Osteocyte (in vitro differentiated cells): ENCODE measurements around the gene AIG1. TPM values are rescaled to one million over a fixed set of nuclear protein-coding genes. Genes with fewer than 3 reads are reported as not detected.

Experiments
- DNase-seq: peaks from one replicate; pipeline ENCODE4 v3.0.0; 2021; ENCODE audit warnings: mixed read lengths; ENCODE audit not compliant: unreplicated experiment; ENCODE audit errors: extremely low spot score
- H3K27ac Mint-ChIP-seq: one replicate; pipeline ENCODE4 v1.8.0; 2021; ENCODE audit warnings: mild to moderate bottlenecking, mixed read lengths; ENCODE audit not compliant: unreplicated experiment
- H3K27me3 Mint-ChIP-seq: one replicate; pipeline ENCODE4 v1.8.0; 2021; ENCODE audit warnings: mixed read lengths; ENCODE audit not compliant: unreplicated experiment
- H3K36me3 Mint-ChIP-seq: one replicate; pipeline ENCODE4 v1.8.0; 2021; ENCODE audit warnings: mixed read lengths; ENCODE audit not compliant: unreplicated experiment
- H3K4me1 Mint-ChIP-seq: one replicate; pipeline ENCODE4 v1.8.0; 2021; ENCODE audit warnings: mixed read lengths; ENCODE audit not compliant: unreplicated experiment
- H3K4me3 Mint-ChIP-seq: one replicate; pipeline ENCODE4 v1.8.0; 2021; ENCODE audit warnings: mild to moderate bottlenecking, moderate library complexity, mixed read lengths; ENCODE audit not compliant: unreplicated experiment
- H3K9me3 Mint-ChIP-seq: one replicate; pipeline ENCODE4 v1.8.0; 2021; ENCODE audit warnings: mixed read lengths; ENCODE audit not compliant: unreplicated experiment
- CTCF ChIP-seq: fragments of 200-600 bp; sonication (generic); IDR thresholded peaks from 2 replicates; pipeline ENCODE4 v1.5.0; 2021; ENCODE audit warnings: antibody characterized with exemption, mild to moderate bottlenecking, moderate library complexity
- total RNA-seq: library from RNA; stranded (reverse); gene quantifications from 2 replicates; pipeline ENCODE4 v1.2.1, GENCODE V29; 2021

AIG1 gene
- total RNA-seq, 1 donor from 2014 or later, result 40.5 TPM

- no peaks in the 10 kb centered on the region for H3K27me3 Mint-ChIP-seq
- H3K4me1 Mint-ChIP-seq, result peaks cover 6% of the 10 kb centered on the region
- no peak overlapping the region for H3K4me3 Mint-ChIP-seq
- H3K9me3 Mint-ChIP-seq, result no peaks in the 10 kb centered on the region
- no peak for TF ChIP-seq CTCF
- no peak overlapping the region for H3K27ac Mint-ChIP-seq
- H3K36me3 Mint-ChIP-seq, result peaks cover 12% of the 10 kb centered on the region
- no peak for DNase-seq
Observed at GRCh38 chr6:143146186-143146851, 85.6 kb downstream of the AIG1 start.

- no peak for DNase-seq
- TF ChIP-seq CTCF, result no peak
- H3K4me3 Mint-ChIP-seq, result no peak overlapping the region
- H3K27me3 Mint-ChIP-seq, result no peaks in the 10 kb centered on the region
- no peak overlapping the region for H3K27ac Mint-ChIP-seq
- peaks cover 12% of the 10 kb centered on the region for H3K36me3 Mint-ChIP-seq
- no peaks in the 10 kb centered on the region for H3K9me3 Mint-ChIP-seq
- peaks cover 6% of the 10 kb centered on the region for H3K4me1 Mint-ChIP-seq
Observed at GRCh38 chr6:143149771-143150170, 89.1 kb downstream of the AIG1 start.

- H3K4me3 Mint-ChIP-seq, result no peak overlapping the region
- peaks cover 10% of the 10 kb centered on the region for H3K36me3 Mint-ChIP-seq
- H3K4me1 Mint-ChIP-seq, result peaks cover 6% of the 10 kb centered on the region
- H3K27ac Mint-ChIP-seq, result no peak overlapping the region
- no peak for TF ChIP-seq CTCF
- no peak for DNase-seq
- no peaks in the 10 kb centered on the region for H3K27me3 Mint-ChIP-seq
- no peaks in the 10 kb centered on the region for H3K9me3 Mint-ChIP-seq
Observed at GRCh38 chr6:143150281-143150680, 89.6 kb downstream of the AIG1 start.

- Mint-ChIP-seq H3K4me1 (peaks cover 8% of the 10 kb centered on the region), H3K4me3 (no peak overlapping the region), H3K36me3 (peaks cover 9% of the 10 kb centered on the region), H3K27ac (no peak overlapping the region), H3K27me3 (no peaks in the 10 kb centered on the region), H3K9me3 (peaks cover 3% of the 10 kb centered on the region)
- DNase-seq, result no peak
- TF ChIP-seq CTCF, result no peak
Observed at GRCh38 chr6:143151381-143151780, 90.7 kb downstream of the AIG1 start.

GRCh38 chr6:143155681-143156080 is 95.0 kb downstream of the AIG1 start:
- Mint-ChIP-seq H3K4me1 (peaks cover 36% of the 10 kb centered on the region), H3K36me3 (peaks cover 2% of the 10 kb centered on the region), H3K27me3 (no peaks in the 10 kb centered on the region), H3K27ac (no peak overlapping the region), H3K9me3 (peaks cover 6% of the 10 kb centered on the region), H3K4me3 (no peak overlapping the region)
- TF ChIP-seq CTCF, result no peak
- no peak for DNase-seq
